Rectal smooth muscle tissue (tissue), 1 donor: Measurements from ENCODE around the gene GIMAP8.
"Not testable (repeated sequence)": the region's sequence is repeated elsewhere in the genome, so short reads cannot be mapped to it uniquely, and the experiment has no call there.

Source experiments
- H3K27ac ChIP-seq: one replicate; pipeline ENCODE4 v1.7.0; 2013; ENCODE audit warnings: low read depth, low read length, inconsistent platforms
- H3K27me3 ChIP-seq: one replicate; pipeline ENCODE4 v1.7.0; 2013; ENCODE audit warnings: low read length; ENCODE audit not compliant: control insufficient read depth, insufficient read depth
- H3K36me3 ChIP-seq: one replicate; pipeline ENCODE4 v1.7.0; 2013; ENCODE audit warnings: low read length; ENCODE audit not compliant: control insufficient read depth, insufficient read depth
- H3K4me1 ChIP-seq: one replicate; pipeline ENCODE4 v1.7.0; 2013; ENCODE audit warnings: low read length; ENCODE audit not compliant: control insufficient read depth, insufficient read depth
- H3K4me3 ChIP-seq: one replicate; pipeline ENCODE4 v1.7.0; 2013; ENCODE audit warnings: low read length
- H3K9ac ChIP-seq: one replicate; pipeline ENCODE4 v1.7.0; 2013; ENCODE audit warnings: low read length

GIMAP8 gene

DNA sequence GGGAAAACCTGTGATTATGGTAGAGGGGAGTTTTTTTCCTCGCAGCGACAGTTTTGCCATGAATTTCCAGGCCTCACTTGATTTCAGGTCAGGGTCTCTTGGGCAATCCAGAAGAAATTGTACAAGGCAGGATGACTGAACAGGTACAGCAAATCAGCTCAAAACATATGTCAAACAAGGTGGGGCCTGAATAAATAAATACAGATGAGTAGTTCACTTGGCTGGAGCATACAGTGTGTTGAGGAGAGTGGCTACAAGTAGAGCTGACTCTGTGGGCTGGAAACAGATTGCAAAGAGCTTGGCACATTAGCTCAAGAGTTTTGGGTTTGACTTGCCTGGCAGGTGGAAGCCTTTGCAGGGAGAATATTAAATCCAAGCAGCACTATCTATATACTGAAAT lies 15.0 kb downstream of the GIMAP8 start:
- Histone ChIP-seq H3K9ac (no peak overlapping the region), H3K36me3 (peaks cover 3% of the 10 kb centered on the region), H3K27me3 (no peaks in the 10 kb centered on the region), H3K4me3 (no peak overlapping the region), H3K4me1 (no peaks in the 10 kb centered on the region), H3K27ac (no peak overlapping the region)

GRCh38 chr7:150466477-150466876 lies 16.0 kb downstream of the GIMAP8 start:
- Histone ChIP-seq H3K4me1 (no peaks in the 10 kb centered on the region), H3K4me3 (no peak overlapping the region), H3K27me3 (no peaks in the 10 kb centered on the region), H3K9ac (no peak overlapping the region), H3K36me3 (peaks cover 2% of the 10 kb centered on the region), H3K27ac (no peak overlapping the region)

- Histone ChIP-seq H3K27ac (no peak overlapping the region), H3K4me1 (no peaks in the 10 kb centered on the region), H3K9ac (no peak overlapping the region), H3K4me3 (no peak overlapping the region), H3K36me3 (peaks cover 2% of the 10 kb centered on the region), H3K27me3 (no peaks in the 10 kb centered on the region)
Measured at GRCh38 chr7:150468241-150468640, 17.8 kb downstream of the GIMAP8 start.

GRCh38 chr7:150471886-150472285 lies 21.5 kb downstream of the GIMAP8 start:
- H3K27ac ChIP-seq = no peak overlapping the region

GRCh38 chr7:150473902-150474301 lies 23.5 kb downstream of the GIMAP8 start:
- no peaks in the 10 kb centered on the region for H3K27me3 ChIP-seq
- H3K27ac ChIP-seq = no peak overlapping the region
- H3K4me3 ChIP-seq = no peak overlapping the region
- no peaks in the 10 kb centered on the region for H3K4me1 ChIP-seq
- H3K9ac ChIP-seq = no peak overlapping the region
- H3K36me3 ChIP-seq = no peaks in the 10 kb centered on the region

More at GRCh38 chr7:150471886-150472285, 21.5 kb downstream of the GIMAP8 start:
- no peaks in the 10 kb centered on the region for H3K4me1 ChIP-seq
- H3K36me3 ChIP-seq = peaks cover under 1% of the 10 kb centered on the region
- no peak overlapping the region for H3K9ac ChIP-seq
- no peaks in the 10 kb centered on the region for H3K27me3 ChIP-seq
- no peak overlapping the region for H3K4me3 ChIP-seq

- no peak overlapping the region for H3K27ac ChIP-seq
- no peaks in the 10 kb centered on the region for H3K27me3 ChIP-seq
- no peak overlapping the region for H3K9ac ChIP-seq
- H3K4me1 ChIP-seq = no peaks in the 10 kb centered on the region
- H3K4me3 ChIP-seq = no peak overlapping the region
- no peaks in the 10 kb centered on the region for H3K36me3 ChIP-seq
Measured at GRCh38 chr7:150476285-150476684, 25.9 kb downstream of the GIMAP8 start.

DNA sequence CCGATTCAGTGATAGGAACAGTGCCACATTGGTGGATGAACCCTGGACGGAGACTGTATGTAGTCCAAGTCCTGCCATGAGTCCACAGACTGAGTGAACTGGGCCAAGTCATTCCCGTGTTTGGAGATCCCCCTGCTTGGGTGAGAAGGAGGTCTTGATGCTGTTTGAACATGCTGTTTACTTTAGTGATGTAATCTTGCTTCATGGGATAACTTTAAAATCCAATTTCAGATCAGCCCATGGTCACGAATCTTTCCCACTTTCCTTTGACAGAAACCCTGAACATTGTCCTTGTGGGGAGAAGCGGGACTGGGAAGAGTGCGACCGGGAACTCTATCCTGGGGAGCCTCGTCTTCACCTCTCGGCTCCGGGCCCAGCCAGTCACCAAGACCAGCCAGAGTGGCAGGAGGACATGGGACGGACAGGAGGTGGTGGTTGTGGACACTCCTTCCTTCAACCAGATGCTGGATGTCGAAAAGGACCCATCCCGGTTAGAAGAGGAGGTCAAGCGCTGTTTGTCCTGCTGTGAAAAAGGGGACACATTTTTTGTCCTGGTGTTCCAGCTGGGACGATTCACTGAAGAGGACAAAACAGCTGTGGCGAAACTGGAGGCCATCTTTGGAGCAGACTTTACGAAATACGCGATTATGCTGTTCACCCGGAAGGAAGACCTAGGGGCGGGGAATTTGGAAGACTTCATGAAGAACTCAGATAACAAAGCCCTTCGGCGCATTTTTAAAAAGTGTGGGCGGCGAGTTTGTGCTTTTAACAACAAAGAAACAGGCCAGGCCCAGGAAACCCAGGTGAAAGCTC lies 26.6 kb downstream of the GIMAP8 start:
- H3K4me1 ChIP-seq = no peaks in the 10 kb centered on the region
- no peak overlapping the region for H3K27ac ChIP-seq

DNA sequence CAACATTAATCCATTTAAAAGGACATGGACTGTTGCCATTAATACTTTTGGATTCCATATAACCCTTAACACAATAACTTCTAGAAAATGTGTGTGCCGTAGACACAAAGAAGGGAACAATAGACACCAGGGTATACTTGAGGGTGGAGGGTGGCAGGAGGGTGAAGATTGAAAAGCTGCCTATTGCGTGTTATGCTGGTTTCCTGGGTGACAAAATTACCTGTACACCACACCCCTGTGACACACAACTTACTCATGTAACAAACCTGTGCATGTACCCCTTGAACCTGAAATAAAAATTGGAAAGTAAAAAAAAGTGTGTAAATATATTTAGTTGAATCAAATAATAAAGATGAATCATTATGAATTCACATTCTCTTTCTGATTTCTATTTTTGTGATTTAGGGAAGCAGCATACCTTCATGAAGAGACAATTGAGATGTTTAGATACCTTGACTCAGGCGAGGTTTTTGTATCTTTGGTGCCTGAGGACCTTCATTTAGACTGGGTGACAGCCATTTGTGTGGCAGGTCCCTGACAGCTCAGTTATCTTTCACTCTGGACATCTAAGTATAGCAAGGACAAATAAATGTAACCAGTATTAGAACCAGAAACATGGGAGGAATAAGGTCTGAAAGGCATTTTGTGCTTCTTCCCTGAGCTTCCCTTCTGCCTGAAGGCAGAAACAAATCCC lies 28.7 kb downstream of the GIMAP8 start:
- H3K27ac ChIP-seq = no peak overlapping the region
- no peak overlapping the region for H3K4me3 ChIP-seq
- no peaks in the 10 kb centered on the region for H3K36me3 ChIP-seq

More for the DNA sequence above, 26.6 kb downstream of the GIMAP8 start:
- Histone ChIP-seq H3K9ac (no peak overlapping the region), H3K36me3 (no peaks in the 10 kb centered on the region), H3K4me3 (no peak overlapping the region), H3K27me3 (no peaks in the 10 kb centered on the region)

GRCh38 chr7:150481186-150481920 lies 30.9 kb downstream of the GIMAP8 start:
- H3K4me1 ChIP-seq = no peaks in the 10 kb centered on the region

More for the DNA sequence above, 28.7 kb downstream of the GIMAP8 start:
- H3K9ac ChIP-seq = no peak overlapping the region
- H3K27me3 ChIP-seq = no peaks in the 10 kb centered on the region
- no peaks in the 10 kb centered on the region for H3K4me1 ChIP-seq

GRCh38 chr7:150481922-150482321 lies 31.5 kb downstream of the GIMAP8 start:
- Histone ChIP-seq H3K4me1 (no peaks in the 10 kb centered on the region), H3K9ac (no peak overlapping the region), H3K27ac (no peak overlapping the region), H3K36me3 (no peaks in the 10 kb centered on the region), H3K27me3 (no peaks in the 10 kb centered on the region), H3K4me3 (no peak overlapping the region)

More at GRCh38 chr7:150481186-150481920, 30.9 kb downstream of the GIMAP8 start:
- H3K4me3 ChIP-seq = no peak overlapping the region
- no peaks in the 10 kb centered on the region for H3K27me3 ChIP-seq
- H3K27ac ChIP-seq = no peak overlapping the region
- no peaks in the 10 kb centered on the region for H3K36me3 ChIP-seq
- H3K9ac ChIP-seq = no peak overlapping the region

- H3K4me3 ChIP-seq, H3K27ac ChIP-seq, H3K9ac ChIP-seq, H3K36me3 ChIP-seq, H3K4me1 ChIP-seq, H3K27me3 ChIP-seq: not testable (repeated sequence)
Measured at GRCh38 chr7:150483514-150483913, 33.1 kb downstream of the GIMAP8 start.

- H3K36me3 ChIP-seq, H3K4me3 ChIP-seq, H3K4me1 ChIP-seq, H3K27me3 ChIP-seq, H3K9ac ChIP-seq, H3K27ac ChIP-seq: not testable (repeated sequence)
Measured at GRCh38 chr7:150484071-150484470, 33.6 kb downstream of the GIMAP8 start.
